Immature natural killer cell (primary cell): Measurements from ENCODE around the gene SPECC1. TPM values are rescaled to one million over a fixed set of nuclear protein-coding genes. Genes with fewer than 3 reads are reported as not detected.
"Not testable (repeated sequence)": the region's sequence is repeated elsewhere in the genome, so short reads cannot be mapped to it uniquely, and the experiment has no call there.

ENCODE experiments used
- DNase-seq, 3 donors: peaks; one replicate each; pipeline ENCODE4 v3.0.0; 2022; ENCODE audit warnings: mixed read lengths in 1 of 3
- H3K27ac Mint-ChIP-seq, 6 donors: one replicate each; pipeline ENCODE4 v1.8.0; 2020; ENCODE audit warnings: mixed read lengths in 6 of 6, mild to moderate bottlenecking in 5 of 6, inconsistent platforms in 4 of 6, moderate library complexity in 3 of 6
- H3K27me3 Mint-ChIP-seq, 3 donors: one replicate each; pipeline ENCODE4 v1.8.0; 2020 to 2021; ENCODE audit warnings: low read depth in 3 of 3, mild to moderate bottlenecking in 3 of 3, mixed read lengths in 3 of 3, moderate library complexity in 3 of 3, inconsistent platforms in 1 of 3
- H3K36me3 Mint-ChIP-seq, 3 donors: one replicate each; pipeline ENCODE4 v1.8.0; 2020; ENCODE audit warnings: mixed read lengths in 3 of 3, inconsistent platforms in 2 of 3, mild to moderate bottlenecking in 2 of 3
- H3K4me1 Mint-ChIP-seq, 2 donors: one replicate each; pipeline ENCODE4 v1.8.0; 2020; ENCODE audit warnings: inconsistent platforms in 2 of 2, mild to moderate bottlenecking in 2 of 2, mixed read lengths in 2 of 2, moderate library complexity in 1 of 2
- H3K4me3 Mint-ChIP-seq, 5 donors: one replicate each; pipeline ENCODE4 v1.8.0; 2020; ENCODE audit warnings: mild to moderate bottlenecking in 5 of 5, mixed read lengths in 5 of 5, inconsistent platforms in 3 of 5, moderate library complexity in 3 of 5
- H3K9me3 Mint-ChIP-seq, 6 donors: one replicate each; pipeline ENCODE4 v1.8.0; 2020; ENCODE audit warnings: mild to moderate bottlenecking in 6 of 6, mixed read lengths in 6 of 6, inconsistent platforms in 4 of 6, moderate library complexity in 3 of 6
- polyA plus RNA-seq, 3 donors: library from polyadenylated mRNA; unstranded; fragments of 300-500 nt; fragmentation: Illumina TruSeq; gene quantifications; one replicate each; pipeline ENCODE4 v1.2.3, GENCODE V29; 2021

SPECC1 gene
- polyA plus RNA-seq, 3 donors from 2014 or later, result 6.0 to 43.3 (median 25.5) TPM

- H3K27me3 Mint-ChIP-seq, result peaks cover 0 to 2% (median 0%) of the 10 kb centered on the region in 3 donors
- H3K4me3 Mint-ChIP-seq, result no peak overlapping the region
- peaks cover 6 to 25% of the 10 kb centered on the region in 2 donors for H3K4me1 Mint-ChIP-seq
- no peaks in the 10 kb centered on the region for H3K9me3 Mint-ChIP-seq
- no peak overlapping the region for H3K27ac Mint-ChIP-seq
- no peak for DNase-seq
- no peaks in the 10 kb centered on the region for H3K36me3 Mint-ChIP-seq
Measured at GRCh38 chr17:20184181-20184580, 175.0 kb downstream of the SPECC1 start.

- H3K4me3 Mint-ChIP-seq, result no peak overlapping the region
- peak overlapping the region in 1 of 6 donors; percentile 56 for H3K27ac Mint-ChIP-seq
- DNase-seq, result no peak
- peaks cover 6 to 25% of the 10 kb centered on the region in 2 donors for H3K4me1 Mint-ChIP-seq
- peaks cover 0 to 2% (median 0%) of the 10 kb centered on the region in 3 donors for H3K27me3 Mint-ChIP-seq
- H3K36me3 Mint-ChIP-seq, result no peaks in the 10 kb centered on the region
- no peaks in the 10 kb centered on the region for H3K9me3 Mint-ChIP-seq
Measured at GRCh38 chr17:20184977-20185619, 175.9 kb downstream of the SPECC1 start.

- no peaks in the 10 kb centered on the region for H3K9me3 Mint-ChIP-seq
- no peak for DNase-seq
- peaks cover 6 to 25% of the 10 kb centered on the region in 2 donors for H3K4me1 Mint-ChIP-seq
- no peaks in the 10 kb centered on the region for H3K36me3 Mint-ChIP-seq
- H3K4me3 Mint-ChIP-seq, result no peak overlapping the region
- H3K27me3 Mint-ChIP-seq, result peaks cover 0 to 2% (median 0%) of the 10 kb centered on the region in 3 donors
- H3K27ac Mint-ChIP-seq, result peak overlapping the region in 1 of 6 donors; percentile 42
Measured at GRCh38 chr17:20187049-20187448, 177.9 kb downstream of the SPECC1 start.

GRCh38 chr17:20189302-20189701 is 180.1 kb downstream of the SPECC1 start:
- Mint-ChIP-seq H3K27ac (no peak overlapping the region), H3K4me1 (peaks cover 6 to 23% of the 10 kb centered on the region in 2 donors), H3K27me3 (peaks cover 0 to 2% (median 0%) of the 10 kb centered on the region in 3 donors), H3K36me3 (no peaks in the 10 kb centered on the region), H3K4me3 (no peak overlapping the region), H3K9me3 (no peaks in the 10 kb centered on the region)
- DNase-seq, result no peak

- Mint-ChIP-seq H3K27ac (no peak overlapping the region), H3K9me3 (no peaks in the 10 kb centered on the region), H3K27me3 (peaks cover 0 to 2% (median 0%) of the 10 kb centered on the region in 3 donors), H3K4me1 (peaks cover 6 to 17% of the 10 kb centered on the region in 2 donors), H3K36me3 (no peaks in the 10 kb centered on the region), H3K4me3 (no peak overlapping the region)
- DNase-seq, result no peak
Measured at GRCh38 chr17:20189979-20190378, 180.8 kb downstream of the SPECC1 start.

- Mint-ChIP-seq H3K36me3 (no peaks in the 10 kb centered on the region), H3K27ac (no peak overlapping the region)
Measured at GRCh38 chr17:20190605-20191004, 181.4 kb downstream of the SPECC1 start.

GRCh38 chr17:20191056-20191455 is 181.9 kb downstream of the SPECC1 start:
- Mint-ChIP-seq H3K27me3 (peaks cover 0 to 2% (median 1%) of the 10 kb centered on the region in 3 donors), H3K4me3 (no peak overlapping the region), H3K9me3 (no peaks in the 10 kb centered on the region), H3K4me1 (peaks cover 0 to 9% of the 10 kb centered on the region in 2 donors), H3K27ac (no peak overlapping the region), H3K36me3 (no peaks in the 10 kb centered on the region)
- no peak for DNase-seq

More at GRCh38 chr17:20190605-20191004, 181.4 kb downstream of the SPECC1 start:
- Mint-ChIP-seq H3K27me3 (peaks cover 0 to 2% (median 0%) of the 10 kb centered on the region in 3 donors), H3K4me3 (no peak overlapping the region), H3K9me3 (no peaks in the 10 kb centered on the region), H3K4me1 (peaks cover 0 to 10% of the 10 kb centered on the region in 2 donors)
- no peak for DNase-seq

- not testable (repeated sequence) for H3K27me3 Mint-ChIP-seq, H3K36me3 Mint-ChIP-seq, H3K9me3 Mint-ChIP-seq, DNase-seq, H3K27ac Mint-ChIP-seq, H3K4me3 Mint-ChIP-seq
- H3K4me1 Mint-ChIP-seq, result peaks cover 0 to 12% of the 10 kb centered on the region in 2 donors
Measured at GRCh38 chr17:20196286-20196685, 187.1 kb downstream of the SPECC1 start.

- Mint-ChIP-seq H3K27ac (no peak overlapping the region), H3K36me3 (peaks cover 0 to 4% (median 0%) of the 10 kb centered on the region in 3 donors), H3K4me3 (no peak overlapping the region), H3K27me3 (peaks cover 0 to 2% (median 1%) of the 10 kb centered on the region in 3 donors), H3K4me1 (peaks cover 2 to 22% of the 10 kb centered on the region in 2 donors), H3K9me3 (no peaks in the 10 kb centered on the region)
- no peak for DNase-seq
Measured at GRCh38 chr17:20197272-20197926, 188.2 kb downstream of the SPECC1 start.

GRCh38 chr17:20200016-20200795 is 191.0 kb downstream of the SPECC1 start:
- Mint-ChIP-seq H3K27ac (no peak overlapping the region), H3K4me3 (no peak overlapping the region), H3K36me3 (peaks cover 0 to 10% (median 9%) of the 10 kb centered on the region in 3 donors), H3K9me3 (no peaks in the 10 kb centered on the region), H3K27me3 (peaks cover 0 to 1% (median 0%) of the 10 kb centered on the region in 3 donors), H3K4me1 (peaks cover 22 to 50% of the 10 kb centered on the region in 2 donors)
- no peak for DNase-seq

- no peak for DNase-seq
- H3K27me3 Mint-ChIP-seq, result no peaks in the 10 kb centered on the region
- no peaks in the 10 kb centered on the region for H3K9me3 Mint-ChIP-seq
- peaks cover 0 to 10% (median 9%) of the 10 kb centered on the region in 3 donors for H3K36me3 Mint-ChIP-seq
- no peak overlapping the region for H3K4me3 Mint-ChIP-seq
- no peak overlapping the region for H3K27ac Mint-ChIP-seq
- H3K4me1 Mint-ChIP-seq, result peaks cover 30 to 58% of the 10 kb centered on the region in 2 donors
Measured at GRCh38 chr17:20200865-20201458, 191.8 kb downstream of the SPECC1 start.

GRCh38 chr17:20202141-20202621 is 193.0 kb downstream of the SPECC1 start:
- H3K9me3 Mint-ChIP-seq, result no peaks in the 10 kb centered on the region
- H3K36me3 Mint-ChIP-seq, result peaks cover 0 to 10% (median 9%) of the 10 kb centered on the region in 3 donors
- peaks cover 0 to 2% (median 0%) of the 10 kb centered on the region in 3 donors for H3K27me3 Mint-ChIP-seq
- no peak overlapping the region for H3K27ac Mint-ChIP-seq
- no peak overlapping the region for H3K4me3 Mint-ChIP-seq
- no peak for DNase-seq
- H3K4me1 Mint-ChIP-seq, result peaks cover 34 to 70% of the 10 kb centered on the region in 2 donors

- no peak for DNase-seq
- no peak overlapping the region for H3K27ac Mint-ChIP-seq
- H3K27me3 Mint-ChIP-seq, result peaks cover 0 to 2% (median 0%) of the 10 kb centered on the region in 3 donors
- H3K4me1 Mint-ChIP-seq, result peaks cover 34 to 72% of the 10 kb centered on the region in 2 donors
- H3K4me3 Mint-ChIP-seq, result no peak overlapping the region
- H3K9me3 Mint-ChIP-seq, result no peaks in the 10 kb centered on the region
- peaks cover 0 to 10% (median 8%) of the 10 kb centered on the region in 3 donors for H3K36me3 Mint-ChIP-seq
Measured at GRCh38 chr17:20203018-20203417, 193.9 kb downstream of the SPECC1 start.
